ENCODE results near the gene THOC5.
"Not testable (repeated sequence)": the region's sequence is repeated elsewhere in the genome, so short reads cannot be mapped to it uniquely, and the experiment has no call there.

The THOC5 gene

DNA sequence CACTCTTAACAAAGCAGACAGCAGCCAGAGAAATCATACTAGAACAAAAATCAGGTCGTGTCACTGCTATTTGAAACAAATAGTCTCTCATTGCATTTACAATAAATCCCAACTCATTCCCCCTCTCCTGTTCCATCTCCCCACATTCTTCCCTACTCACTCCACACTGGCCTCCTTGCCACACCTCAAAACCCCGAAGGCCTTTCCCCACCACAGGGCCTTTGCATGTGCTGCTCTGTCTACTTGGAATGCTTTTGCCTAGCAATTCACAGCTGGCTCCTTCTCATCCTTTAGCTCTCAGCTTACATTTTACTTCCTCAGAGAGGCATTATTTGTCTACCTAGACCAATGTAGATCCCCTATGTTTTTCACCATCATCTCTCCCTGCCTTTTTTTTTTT is 6.3 kb upstream of the THOC5 start:
- no peak for DNase-seq

GRCh38 chr22:29559030-29559429 is 5.5 kb upstream of the THOC5 start:
- DNase-seq = no peak

DNA sequence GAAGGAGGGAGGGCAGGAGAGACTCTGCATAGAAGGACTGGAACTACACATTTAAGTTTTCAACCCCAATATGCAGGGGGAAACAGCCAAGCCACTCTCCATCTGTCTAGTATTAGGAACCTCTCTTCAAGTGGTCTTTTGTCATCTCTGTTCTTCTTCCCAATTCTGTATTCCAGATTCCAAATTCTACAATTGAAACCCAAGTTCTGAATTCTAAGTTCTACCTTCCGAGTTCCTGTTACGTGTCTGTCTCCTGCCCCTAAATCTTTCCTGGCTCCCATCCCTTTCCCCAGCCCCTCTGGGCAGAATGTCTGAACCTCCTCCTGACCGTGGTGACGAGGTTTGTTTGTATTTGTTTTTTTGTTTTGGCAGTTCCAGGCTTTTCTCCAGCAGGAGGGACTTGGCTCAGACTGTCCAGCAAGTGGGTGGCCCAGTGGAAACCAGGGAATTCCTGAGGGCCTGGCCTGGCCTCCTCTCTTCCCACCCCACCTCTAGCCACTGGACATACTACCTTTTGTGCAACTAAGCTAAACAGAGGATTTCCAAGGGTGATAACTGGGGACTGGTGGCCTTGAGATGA is 1.6 kb upstream of the THOC5 start:
- DNase-seq = no peak

GRCh38 chr22:29552357-29552756 is 1.2 kb downstream of the THOC5 start:
- not testable (repeated sequence) for DNase-seq

GRCh38 chr22:29550005-29550404 is 3.6 kb downstream of the THOC5 start:
- DNase-seq = no peak

- not testable (repeated sequence) for DNase-seq
These were observed 8.5 kb downstream of the THOC5 start for GRCh38 chr22:29545045-29545444.

DNA sequence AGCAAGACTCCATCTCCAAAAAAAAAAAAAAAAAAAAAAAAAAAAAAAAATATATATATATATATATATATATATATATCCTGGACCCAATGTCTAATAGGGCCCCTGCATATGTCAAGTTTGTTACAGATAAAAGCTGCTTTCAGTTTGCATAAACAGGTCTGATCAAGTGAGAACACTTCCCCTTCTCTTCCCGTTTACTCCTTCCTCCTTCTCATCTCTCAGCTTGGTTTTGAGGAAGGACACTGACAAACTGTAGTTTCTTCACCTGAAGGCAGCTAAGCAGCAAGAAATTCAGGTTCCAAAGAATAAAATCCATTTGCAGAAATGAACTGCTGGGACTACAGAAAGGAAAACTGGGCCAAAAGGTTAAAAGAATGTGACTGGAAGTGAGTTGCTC is 11.7 kb downstream of the THOC5 start:
- peak; percentile 43 for DNase-seq

DNA sequence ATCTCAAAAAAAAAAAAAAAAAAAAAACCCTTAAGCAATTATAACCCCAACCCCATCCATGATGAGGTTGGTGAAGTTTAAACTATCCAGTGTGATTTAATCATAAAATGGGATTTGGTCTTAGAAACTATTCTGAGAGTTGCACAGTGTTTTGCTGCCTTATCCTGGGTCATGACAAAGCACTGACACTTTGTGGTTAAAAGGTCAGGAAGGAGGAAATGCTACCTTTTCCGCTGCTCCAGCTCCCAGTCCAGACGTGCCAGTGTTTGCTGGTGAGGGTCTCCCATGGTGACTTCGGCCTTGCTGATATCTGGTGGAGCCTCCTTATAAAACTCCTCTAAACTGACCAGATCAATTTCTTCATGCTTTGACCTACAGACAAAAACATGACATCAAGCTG is 14.5 kb downstream of the THOC5 start:
- no peak for DNase-seq

GRCh38 chr22:29536411-29536810 is 17.1 kb downstream of the THOC5 start:
- DNase-seq = no peak

GRCh38 chr22:29531419-29531818 is 22.1 kb downstream of the THOC5 start:
- DNase-seq = no peak

- no peak for DNase-seq
These were observed 22.8 kb downstream of the THOC5 start for GRCh38 chr22:29530716-29531115.

DNA sequence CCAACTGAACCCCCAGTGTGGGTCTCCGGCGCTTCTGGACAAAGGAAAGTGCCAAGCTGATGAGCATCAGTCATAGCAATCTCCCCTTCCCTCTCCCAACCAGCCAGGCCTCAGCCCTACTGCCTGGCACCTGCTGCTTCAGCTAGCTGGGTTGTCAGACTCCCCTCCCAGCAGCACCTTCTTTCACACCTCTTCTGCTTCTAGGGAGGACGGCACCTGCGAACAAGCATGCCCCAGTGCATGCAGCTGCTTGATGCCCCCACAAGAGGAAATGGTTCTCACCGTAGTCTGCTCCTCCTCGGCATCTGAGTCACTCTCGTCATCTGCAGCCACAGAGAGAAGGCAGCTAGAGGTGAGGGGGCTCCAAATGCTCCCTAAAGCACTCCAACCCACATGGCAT is 25.4 kb downstream of the THOC5 start:
- DNase-seq = no peak

DNA sequence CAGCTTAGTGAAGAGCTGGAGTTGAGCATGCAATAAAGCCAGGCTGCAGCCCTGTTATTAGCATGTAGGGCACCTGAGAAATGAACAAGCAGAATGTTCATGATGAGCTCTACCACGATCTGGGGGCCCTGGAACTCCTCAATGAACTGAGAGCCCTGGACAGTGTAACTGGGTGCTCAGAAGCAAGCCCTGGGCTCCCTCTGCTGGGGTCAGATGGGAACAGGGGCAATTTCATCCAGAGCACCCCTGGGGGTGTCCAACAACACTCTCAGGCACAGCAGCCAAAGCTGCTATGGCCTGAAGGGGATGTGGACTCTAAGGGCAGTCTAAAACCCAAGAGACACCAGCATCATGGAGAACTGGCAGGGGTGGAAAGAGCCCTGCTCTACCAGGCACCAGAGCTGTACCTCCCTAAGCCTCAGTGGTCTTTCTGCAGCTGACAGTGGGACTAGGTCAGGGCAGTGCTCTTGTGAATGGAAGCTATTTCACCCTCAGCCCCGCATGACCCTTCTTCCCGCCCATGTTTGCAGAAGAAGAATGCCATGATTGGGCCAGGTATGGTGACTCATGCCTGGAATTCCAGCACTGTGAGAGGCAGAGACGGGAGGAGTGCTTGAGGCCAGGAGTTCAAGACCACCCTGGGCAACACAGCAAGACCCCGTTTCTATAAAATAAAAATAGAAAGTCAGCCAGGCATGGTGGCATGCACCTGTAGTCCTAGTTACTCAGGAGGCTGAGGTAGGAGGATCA is 28.9 kb downstream of the THOC5 start:
- no peak for DNase-seq

- no peak for DNase-seq
These were observed 29.8 kb downstream of the THOC5 start for GRCh38 chr22:29523761-29524160.

GRCh38 chr22:29521526-29521925 is 32.0 kb downstream of the THOC5 start:
- no peak for DNase-seq

GRCh38 chr22:29520851-29521250 is 32.7 kb downstream of the THOC5 start:
- no peak for DNase-seq

DNA sequence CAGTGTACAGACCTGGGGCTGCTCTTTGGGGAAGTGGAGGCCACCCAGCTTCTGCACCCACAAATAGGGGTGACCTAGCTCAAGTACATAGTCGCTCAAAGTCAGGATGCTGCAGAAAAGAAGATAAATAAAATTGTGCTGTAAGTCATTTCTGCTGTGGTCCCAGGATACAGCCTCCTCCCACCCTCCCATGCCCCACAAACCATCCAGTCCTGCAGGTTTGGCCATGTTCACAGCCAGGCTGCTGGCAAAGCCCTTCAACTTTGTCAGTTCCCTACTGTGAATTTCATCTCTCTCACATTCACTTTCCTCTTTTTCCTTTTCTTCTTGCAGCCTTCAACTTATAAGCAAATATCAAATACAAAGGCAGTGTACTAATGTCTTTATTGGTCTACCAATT is 33.6 kb downstream of the THOC5 start:
- DNase-seq = no peak

DNA sequence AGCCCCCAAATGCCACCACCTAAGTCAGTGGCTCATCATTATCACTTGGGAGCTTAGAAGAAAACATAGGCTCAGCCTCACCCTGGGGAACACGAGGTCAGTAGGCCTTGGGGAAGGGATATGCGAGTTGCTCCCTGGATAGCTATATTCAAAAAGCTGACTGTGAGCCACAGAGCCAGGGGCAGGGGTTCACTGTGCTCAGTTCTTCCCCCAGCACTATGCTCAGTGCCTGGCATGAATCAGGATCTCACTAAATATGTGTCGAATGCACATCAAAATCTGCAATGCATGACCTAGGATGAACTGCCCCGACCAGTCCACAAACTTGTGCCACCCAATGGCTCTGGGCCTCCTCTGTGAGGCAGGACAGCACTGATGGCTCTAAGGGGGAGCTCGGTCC is 35.1 kb downstream of the THOC5 start:
- no peak for DNase-seq

GRCh38 chr22:29517215-29517908 is 36.2 kb downstream of the THOC5 start:
- no peak for DNase-seq

- no peak for DNase-seq
These were observed 41.5 kb downstream of the THOC5 start for GRCh38 chr22:29512031-29512430.

DNA sequence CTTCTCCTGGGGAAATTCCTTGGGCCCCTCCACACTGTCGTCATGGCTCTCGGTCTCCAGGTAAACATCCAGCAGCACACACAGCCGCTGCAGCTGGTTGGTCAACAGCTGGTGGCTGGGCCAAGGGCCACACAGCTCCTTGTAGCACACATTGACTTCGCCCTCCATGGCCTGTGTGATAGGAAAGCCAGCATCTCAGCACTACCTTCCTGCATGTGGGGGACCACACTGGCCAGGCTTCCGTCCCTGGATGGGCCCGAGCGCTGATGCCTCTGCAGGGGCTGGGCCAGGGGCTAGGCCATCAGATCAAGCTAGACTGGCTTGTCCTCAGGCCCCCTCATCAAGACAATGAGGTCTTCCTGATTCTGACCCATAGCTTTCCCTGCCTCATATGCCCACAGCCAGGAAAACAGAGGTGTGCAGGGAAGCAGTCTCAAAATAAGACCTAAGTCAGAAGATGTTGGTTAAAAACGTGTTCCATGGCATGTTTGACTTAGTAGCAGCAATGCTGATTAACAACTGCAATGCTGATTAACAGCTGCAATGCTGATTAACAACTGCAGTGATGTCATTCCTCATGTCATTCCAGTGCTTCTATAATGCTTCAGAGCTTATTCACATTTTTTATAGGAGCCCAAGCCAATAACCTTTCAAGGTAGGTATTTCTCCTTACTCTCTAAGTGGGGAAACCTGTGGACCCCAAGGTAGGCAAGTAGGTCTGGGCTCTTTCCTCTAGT is 42.3 kb downstream of the THOC5 start:
- DNase-seq = no peak

DNA sequence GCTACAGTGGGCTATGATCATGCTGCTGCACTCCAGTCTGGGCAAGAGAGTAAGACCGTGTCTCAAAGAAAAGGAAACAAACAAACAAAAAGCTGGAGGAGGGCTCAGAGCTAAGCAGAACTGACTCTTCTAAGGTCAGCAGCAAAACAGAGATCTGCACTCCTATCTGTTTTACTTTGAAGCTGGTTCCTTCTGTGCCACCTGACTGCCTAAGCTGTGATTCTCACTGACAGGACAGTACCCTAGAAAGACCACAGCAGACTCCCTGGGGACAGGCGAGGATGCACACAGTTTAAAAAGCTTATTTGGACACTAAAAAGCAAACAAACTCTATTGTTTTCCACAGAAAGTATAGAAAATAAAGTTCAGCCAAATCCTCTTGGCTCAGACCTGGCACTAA is 43.0 kb downstream of the THOC5 start:
- DNase-seq = no peak

DNA sequence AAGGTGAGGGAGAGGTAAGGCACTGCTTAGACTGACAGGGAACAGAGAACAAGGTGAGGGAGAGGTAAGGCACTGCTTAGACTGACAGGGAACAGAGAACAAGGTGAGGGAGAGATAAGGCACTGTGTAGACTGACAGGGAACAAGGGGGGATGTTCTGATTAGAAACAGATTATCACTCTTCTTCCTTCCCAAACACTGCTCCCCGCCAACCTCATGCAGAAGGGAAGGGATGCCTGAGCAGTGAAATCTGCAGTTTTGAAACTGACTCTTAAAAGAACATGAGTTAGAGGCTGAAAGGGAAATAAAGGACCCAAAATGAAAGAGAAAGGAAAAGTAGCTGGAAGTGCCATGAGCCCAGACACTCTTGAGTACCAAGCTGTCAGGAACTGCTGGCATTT is 43.7 kb downstream of the THOC5 start:
- DNase-seq = no peak

GRCh38 chr22:29509298-29509697 is 44.3 kb downstream of the THOC5 start:
- DNase-seq = no peak

All from GF-D8 (cell line).